GM12892 (cell line): ENCODE data around the gene CDX1.

Experiments used
- DNase-seq: peaks from one replicate; pipeline ENCODE4 v3.0.0; 2011; ENCODE audit not compliant: insufficient read length
- FAIRE-seq: peaks from 2 replicates; lab custom pipeline; 2011; peaks lifted over from hg19 to GRCh38; lab: Jason Lieb, UNC
- POLR2A ChIP-seq: IDR thresholded peaks from 2 replicates; pipeline ENCODE4 v1.6.1; 2011; ENCODE audit warnings: low read depth, low read length, control low read depth
- POLR2AphosphoS5 ChIP-seq: IDR thresholded peaks from 2 replicates; pipeline ENCODE4 v1.6.1; 2011; ENCODE audit warnings: low read depth, low read length, control low read depth
- TAF1 ChIP-seq: IDR thresholded peaks from 2 replicates; pipeline ENCODE4 v1.6.1; 2011; ENCODE audit warnings: low read depth, mild to moderate bottlenecking, control low read depth, low read length, borderline replicate concordance

The CDX1 gene

DNA sequence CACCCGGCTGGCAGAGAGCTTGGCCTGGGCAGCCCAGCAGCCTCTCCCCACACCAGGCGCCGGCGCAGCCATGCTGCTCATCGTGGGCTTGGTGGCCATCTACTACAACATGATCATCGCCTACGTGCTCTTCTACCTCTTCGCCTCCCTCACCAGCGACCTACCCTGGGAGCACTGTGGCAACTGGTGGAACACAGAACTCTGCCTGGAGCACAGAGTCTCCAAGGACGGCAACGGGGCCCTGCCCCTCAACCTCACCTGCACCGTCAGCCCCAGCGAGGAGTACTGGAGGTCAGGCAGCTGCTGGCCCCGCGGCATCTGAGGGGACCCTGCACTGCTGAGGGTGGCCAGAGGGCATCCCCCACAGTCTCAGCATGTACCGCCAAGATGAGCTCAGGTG, 30.4 kb downstream of the CDX1 start:
- FAIRE-seq (no peak), DNase-seq (no peak)
- TF ChIP-seq TAF1 (no peak), POLR2A (no peak), POLR2AphosphoS5 (no peak)

DNA sequence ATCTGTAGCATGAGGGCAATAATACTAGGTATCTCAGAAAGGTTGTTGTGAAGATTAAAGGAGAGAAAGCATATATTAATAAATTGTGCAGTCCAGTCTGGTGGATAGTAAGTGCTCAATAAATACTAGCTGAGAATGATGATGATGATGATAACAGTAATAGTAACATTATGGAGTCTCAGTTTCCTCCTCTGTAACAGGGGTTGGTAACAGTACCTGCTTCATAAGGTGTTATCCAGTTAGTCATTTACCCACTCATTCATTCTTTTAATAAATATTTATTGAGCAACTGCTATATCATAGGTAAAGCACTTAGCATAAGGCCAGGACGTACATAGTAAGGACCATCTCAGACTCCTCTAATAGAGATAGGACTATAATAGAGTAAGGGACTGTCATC, 30.9 kb downstream of the CDX1 start:
- no peak for FAIRE-seq
- TF ChIP-seq POLR2A (no peak), TAF1 (no peak), POLR2AphosphoS5 (no peak)
- DNase-seq, result no peak

DNA sequence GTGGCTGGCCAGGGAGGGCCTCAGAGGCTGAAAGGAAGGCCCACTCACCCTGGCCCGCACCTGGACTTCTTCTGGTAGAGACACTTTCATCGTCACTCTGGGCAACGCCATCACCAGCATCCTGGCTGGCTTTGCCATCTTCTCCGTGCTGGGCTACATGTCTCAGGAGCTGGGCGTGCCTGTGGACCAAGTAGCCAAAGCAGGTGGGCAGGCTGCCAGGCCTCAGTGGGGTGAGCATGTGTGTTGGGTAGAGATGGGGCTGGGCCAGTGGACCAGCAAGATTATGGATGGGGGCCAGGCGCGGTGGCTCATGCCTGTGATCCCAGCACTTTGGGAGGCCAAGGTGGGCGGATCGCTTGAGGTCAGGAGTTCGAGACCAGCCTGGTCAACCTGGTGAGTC, 35.9 kb downstream of the CDX1 start:
- FAIRE-seq (no peak), DNase-seq (no peak)
- TF ChIP-seq POLR2AphosphoS5, result no peak

DNA sequence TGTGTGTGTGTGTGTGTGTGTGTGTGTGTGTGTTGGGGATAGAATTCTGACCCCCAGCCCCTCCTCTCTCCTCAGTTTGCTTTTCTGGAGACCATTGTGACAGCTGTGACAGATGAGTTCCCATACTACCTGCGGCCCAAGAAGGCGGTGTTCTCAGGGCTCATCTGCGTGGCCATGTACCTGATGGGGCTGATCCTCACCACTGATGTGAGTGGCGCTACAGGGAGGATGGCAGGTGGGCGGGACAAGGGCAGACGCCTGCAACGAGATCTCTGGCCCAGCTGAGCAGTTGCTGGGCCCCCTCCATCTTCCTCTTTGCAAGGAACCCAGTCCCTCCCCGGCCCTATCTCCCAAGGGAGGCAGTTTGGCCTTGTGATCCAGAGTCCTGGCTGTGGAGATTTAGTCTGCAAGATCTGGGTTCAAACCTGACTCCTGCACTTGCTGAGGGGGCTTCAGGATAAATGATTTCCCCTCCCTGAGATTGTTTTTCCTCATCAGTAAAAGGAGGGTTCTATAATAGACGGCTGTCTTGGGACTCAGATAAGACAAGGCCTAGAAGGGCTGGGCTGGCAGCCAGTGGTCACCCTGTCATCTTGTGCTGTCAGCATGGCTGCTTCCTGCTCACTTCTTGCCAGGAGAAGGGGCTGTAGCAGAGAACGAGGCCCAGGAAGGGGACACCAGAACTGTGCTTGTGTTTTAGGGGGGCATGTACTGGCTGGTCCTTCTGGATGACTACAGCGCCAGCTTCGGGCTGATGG, 37.4 kb downstream of the CDX1 start:
- FAIRE-seq, result no peak
- TF ChIP-seq TAF1 (no peak), POLR2A (no peak), POLR2AphosphoS5 (no peak)
- no peak for DNase-seq

DNA sequence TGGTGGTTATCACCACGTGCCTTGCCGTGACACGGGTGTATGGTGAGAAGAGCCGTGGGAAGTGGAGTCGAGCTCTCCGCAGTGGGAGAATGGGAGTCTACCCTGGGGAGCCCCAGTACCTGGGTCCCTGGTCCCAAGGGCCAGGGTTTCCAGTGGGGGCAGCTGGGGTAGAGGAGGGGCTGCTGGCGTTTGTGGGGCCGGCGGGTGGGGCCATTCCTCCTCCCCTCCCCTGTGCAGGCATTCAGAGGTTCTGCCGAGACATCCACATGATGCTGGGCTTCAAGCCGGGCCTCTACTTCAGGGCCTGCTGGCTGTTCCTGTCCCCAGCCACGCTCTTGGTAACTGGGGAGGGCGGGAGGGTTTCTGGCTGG, 38.0 kb downstream of the CDX1 start:
- no peak for DNase-seq
- FAIRE-seq, result no peak
- TF ChIP-seq TAF1, result no peak
- TF ChIP-seq POLR2A, result no peak
- TF ChIP-seq POLR2AphosphoS5, result no peak

DNA sequence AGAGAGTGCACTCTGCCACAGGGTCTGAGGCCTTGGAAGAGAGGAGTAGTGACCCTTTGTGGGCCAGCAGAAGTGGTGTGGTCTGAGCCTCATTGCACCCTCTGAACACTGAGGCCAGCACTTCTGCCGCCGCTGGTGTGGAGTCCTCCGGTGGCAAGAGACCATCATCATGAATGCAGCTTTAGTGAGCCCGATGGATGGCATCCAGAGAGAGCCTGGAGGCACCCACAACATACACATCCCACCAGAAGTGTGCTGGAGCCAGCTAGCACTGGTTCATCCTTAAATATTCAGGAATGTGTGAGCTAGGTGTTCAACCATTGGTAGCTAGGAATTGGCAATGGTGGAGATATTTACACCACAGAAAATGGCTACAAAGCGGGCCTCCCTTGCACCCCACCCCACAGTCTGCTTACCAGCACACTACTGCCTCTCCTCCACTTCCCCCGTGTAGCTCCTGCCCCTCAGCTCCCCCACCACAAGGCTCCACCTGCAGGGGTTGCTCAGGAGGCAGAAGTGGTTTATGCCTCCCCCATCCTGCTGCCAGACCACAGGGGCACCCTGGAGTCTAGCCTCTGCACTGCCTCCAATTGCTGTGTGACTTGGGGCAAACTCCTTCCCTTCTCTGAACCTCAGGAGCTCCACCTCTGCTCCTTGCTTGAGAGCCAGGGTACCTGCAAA, 39.7 kb downstream of the CDX1 start:
- DNase-seq (no peak), FAIRE-seq (no peak)
- TF ChIP-seq POLR2AphosphoS5 (no peak), TAF1 (no peak), POLR2A (no peak)

DNA sequence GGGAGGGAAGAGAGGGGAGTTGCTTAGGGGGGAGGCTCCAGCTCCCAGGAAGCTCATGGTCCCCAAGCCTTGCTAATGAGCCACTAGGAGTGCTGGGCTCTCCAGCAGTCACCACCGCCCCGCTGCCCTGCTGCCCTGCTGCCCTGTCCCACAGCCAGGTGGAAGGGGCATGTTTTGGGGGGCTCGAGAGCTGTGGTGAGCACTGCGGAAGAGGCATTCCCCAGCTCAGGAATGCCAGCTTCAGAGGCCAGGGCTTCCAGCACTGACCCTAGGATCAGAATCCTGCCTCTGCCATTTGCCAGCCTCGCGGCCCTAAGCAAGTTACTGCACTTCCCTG, 40.2 kb downstream of the CDX1 start:
- no peak for DNase-seq
- TF ChIP-seq POLR2A (no peak), TAF1 (no peak), POLR2AphosphoS5 (no peak)
- FAIRE-seq, result no peak

DNA sequence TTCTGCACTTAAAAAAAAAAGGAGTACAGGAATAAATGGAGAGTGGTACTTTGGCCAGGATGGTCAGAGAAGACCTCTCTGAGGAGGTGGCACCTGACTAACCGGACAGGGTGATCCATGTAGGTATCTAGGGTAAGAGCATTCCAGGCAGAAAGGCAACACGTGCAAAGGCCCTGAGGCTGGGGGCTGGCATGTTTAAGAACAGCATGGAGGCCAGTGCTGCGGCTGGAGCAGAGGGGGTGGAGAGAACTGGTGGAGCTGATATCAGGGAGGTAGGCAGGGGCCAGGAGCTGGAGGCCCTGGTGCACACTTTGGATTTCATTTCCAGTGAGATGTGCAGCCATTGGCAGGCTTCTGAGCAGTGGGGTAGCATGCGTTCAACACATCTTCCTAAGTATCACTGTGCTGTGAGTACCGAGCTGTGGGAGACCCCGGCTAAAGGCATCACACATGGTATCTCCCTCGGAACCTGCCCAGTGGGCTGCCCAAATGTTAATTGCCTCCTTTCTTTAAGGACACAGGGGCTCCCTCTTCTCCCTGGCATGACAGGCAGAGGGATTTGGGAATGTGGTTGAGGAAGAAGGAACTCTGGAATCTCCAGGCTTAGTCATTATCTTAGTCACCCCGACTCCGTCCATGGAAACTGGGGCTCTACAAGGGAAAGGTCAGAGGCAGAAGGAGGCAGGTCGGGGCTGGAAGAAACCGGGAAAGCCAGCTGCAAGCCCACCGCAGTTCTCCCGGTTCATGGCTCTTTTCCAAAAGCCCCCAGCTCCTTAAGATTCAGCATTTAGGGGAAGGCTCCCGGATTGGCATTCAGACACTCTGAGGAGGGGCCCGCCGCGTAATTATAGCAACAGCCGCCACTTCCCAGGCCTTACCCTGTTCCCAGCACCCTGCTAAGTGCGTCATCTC, 41.9 kb downstream of the CDX1 start:
- DNase-seq (no peak), FAIRE-seq (no peak)
- TF ChIP-seq TAF1 (no peak), POLR2AphosphoS5 (no peak), POLR2A (no peak)

DNA sequence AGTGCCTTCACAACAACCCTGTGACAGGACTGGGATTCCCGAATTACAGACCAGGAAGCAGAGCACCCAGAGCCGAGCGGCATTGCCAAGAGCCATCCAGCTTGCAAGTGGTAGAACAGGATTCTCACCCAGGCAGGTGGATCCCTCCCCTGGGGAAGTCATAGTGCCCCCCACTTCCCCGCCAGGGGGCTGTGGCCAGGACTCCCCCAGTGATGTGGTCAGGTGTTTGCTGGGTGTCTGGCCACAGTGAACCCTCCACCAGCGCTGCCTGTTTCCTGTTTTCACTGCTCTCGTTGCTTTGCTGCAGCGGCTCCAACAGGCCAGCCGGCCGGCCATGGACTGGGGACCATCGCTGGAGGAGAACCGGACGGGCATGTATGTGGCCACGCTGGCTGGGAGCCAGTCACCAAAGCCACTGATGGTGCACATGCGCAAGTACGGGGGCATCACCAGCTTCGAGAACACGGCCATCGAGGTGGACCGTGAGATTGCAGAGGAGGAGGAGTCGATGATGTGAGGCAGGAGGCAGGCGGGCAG, 42.6 kb downstream of the CDX1 start:
- TF ChIP-seq TAF1 (no peak), POLR2A (no peak), POLR2AphosphoS5 (no peak)
- FAIRE-seq (no peak), DNase-seq (no peak)

DNA sequence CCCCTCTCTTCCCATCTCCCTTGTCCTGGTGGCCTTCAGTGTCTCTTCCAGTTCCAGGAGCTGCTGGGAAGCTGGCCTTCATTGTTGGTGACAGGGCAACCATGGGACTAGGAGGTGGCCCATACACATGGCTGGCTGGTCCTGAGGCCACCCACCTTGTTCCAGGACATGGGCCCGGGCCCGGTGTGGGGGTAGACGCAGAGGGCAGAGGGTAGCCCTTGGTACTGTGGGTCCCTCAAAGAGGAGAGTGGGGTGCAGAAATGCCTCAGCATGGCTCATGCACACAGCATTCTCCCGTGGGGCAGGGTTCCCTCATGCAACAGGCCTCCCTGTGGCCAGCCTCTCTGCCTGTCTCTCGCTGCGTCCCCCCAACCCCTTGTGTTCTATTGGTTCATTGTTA, 44.1 kb downstream of the CDX1 start:
- FAIRE-seq, result no peak
- TF ChIP-seq TAF1 (no peak), POLR2A (no peak), POLR2AphosphoS5 (no peak)
- DNase-seq, result no peak

DNA sequence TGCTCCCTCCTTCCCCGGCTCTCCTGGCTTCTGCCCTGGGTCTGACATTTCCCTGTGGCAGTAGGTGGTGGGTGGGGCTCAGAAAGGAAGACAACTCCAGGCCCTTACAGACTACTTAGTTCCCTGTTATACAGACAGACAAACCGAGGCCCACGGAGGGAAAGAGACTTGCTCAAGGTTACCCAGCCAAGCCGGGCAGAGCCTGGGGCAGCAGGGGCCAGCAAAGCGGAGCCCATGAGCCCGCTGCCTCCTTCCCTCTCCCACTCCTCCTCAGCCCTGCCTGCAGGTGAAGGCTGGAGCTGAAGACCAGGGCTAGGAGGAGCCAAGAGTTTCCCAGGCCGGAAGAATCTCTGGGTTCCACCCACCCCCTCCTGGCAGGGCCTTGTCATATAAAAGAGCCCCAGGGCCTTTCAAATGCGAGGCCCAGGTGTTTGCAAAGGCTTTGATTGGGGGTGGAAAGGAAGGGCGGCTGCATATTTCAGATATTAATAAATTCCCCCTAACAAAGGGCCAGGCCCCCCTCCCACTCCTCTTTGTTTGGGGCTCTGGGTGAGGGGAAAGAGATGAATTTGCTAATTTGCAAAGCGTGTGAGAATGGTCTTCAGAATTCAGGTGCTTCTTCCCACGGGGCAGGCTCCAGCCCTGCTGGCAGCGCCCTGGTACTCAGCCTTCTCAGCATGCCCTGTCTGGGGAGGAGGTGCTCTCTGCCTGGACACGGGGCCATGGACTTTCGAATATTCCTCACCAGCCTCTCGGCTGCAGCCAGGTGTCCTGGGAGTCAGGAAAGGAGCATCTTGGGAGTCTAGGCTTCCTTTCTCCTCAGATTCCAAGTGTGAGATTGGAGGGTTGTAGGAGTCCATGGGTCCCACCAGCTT, 44.8 kb downstream of the CDX1 start:
- DNase-seq, result no peak
- TF ChIP-seq POLR2A (no peak), POLR2AphosphoS5 (no peak)

DNA sequence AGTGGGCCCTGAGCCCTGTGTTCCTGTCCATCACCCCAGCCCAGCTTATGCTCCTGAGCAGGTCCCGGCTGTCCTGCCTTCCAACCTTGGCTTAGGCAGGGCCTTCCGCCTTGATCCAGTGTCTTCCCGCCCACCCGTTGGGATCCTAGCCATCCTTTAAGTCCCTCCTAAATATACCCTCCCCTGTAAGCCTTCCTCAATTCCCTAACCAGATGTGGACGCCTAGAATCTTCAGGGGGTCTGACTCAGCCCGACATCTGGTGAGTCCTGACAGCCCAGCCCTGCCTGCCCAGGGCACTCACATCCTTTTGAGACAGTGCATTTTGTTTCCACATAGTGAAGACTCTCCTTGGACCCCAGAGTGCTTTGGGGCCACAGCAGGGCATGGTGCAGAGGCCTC, 47.0 kb downstream of the CDX1 start:
- no peak for TF ChIP-seq TAF1
- no peak for TF ChIP-seq POLR2AphosphoS5
- no peak for TF ChIP-seq POLR2A
- no peak for DNase-seq
- FAIRE-seq, result no peak

More for the DNA sequence above, 44.8 kb downstream of the CDX1 start:
- FAIRE-seq, result no peak
